H9 (cell line): ENCODE data around the gene COL4A4. TPM values are rescaled to one million over a fixed set of nuclear protein-coding genes. Genes with fewer than 3 reads are reported as not detected.

Source experiments
- DNase-seq: peaks from one replicate; pipeline ENCODE4 v3.0.0-alpha.2; 2017
- H2AFZ ChIP-seq: one replicate; pipeline ENCODE4 v1.6.1; 2013; ENCODE audit warnings: mild to moderate bottlenecking, low read length, control low read depth, moderate library complexity
- H2AK5ac ChIP-seq: 2 replicates; pipeline ENCODE4 v1.6.1; 2013; ENCODE audit warnings: low read length, control low read depth, mixed read lengths; ENCODE audit not compliant: insufficient read length
- H2BK120ac ChIP-seq: one replicate; pipeline ENCODE4 v1.6.1; 2013; ENCODE audit warnings: low read depth, mild to moderate bottlenecking, low read length, control low read depth, inconsistent platforms; ENCODE audit not compliant: poor library complexity, severe bottlenecking
- H2BK12ac ChIP-seq: 2 replicates; pipeline ENCODE4 v1.6.1; 2013; ENCODE audit warnings: low read length, control low read depth, mixed read lengths, low read depth; ENCODE audit not compliant: insufficient read length
- H2BK15ac ChIP-seq: 2 replicates; pipeline ENCODE4 v1.6.1; 2013; ENCODE audit warnings: low read depth, low read length, control low read depth
- H2BK20ac ChIP-seq: one replicate; pipeline ENCODE4 v1.6.1; 2013; ENCODE audit warnings: low read depth, mild to moderate bottlenecking, low read length, control low read depth, inconsistent platforms; ENCODE audit not compliant: poor library complexity, severe bottlenecking
- H2BK5ac ChIP-seq: 2 replicates; pipeline ENCODE4 v1.6.1; 2013; ENCODE audit warnings: low read length, control low read depth, mixed read lengths; ENCODE audit not compliant: insufficient read length
- H3K14ac ChIP-seq: 2 replicates; pipeline ENCODE4 v1.6.1; 2013; ENCODE audit warnings: low read length, control low read depth; ENCODE audit not compliant: insufficient read depth
- H3K18ac ChIP-seq: 2 replicates; pipeline ENCODE4 v1.6.1; 2013; ENCODE audit warnings: low read depth, mild to moderate bottlenecking, mixed read lengths, low read length, control low read depth; ENCODE audit not compliant: insufficient read length
- H3K23ac ChIP-seq: 2 replicates; pipeline ENCODE4 v1.6.1; 2013; ENCODE audit warnings: low read length, control low read depth, mixed read lengths, low read depth; ENCODE audit not compliant: insufficient read length
- H3K23me2 ChIP-seq: 2 replicates; pipeline ENCODE4 v1.6.1; 2013; ENCODE audit warnings: low read depth, mild to moderate bottlenecking, mixed read lengths, low read length, control low read depth; ENCODE audit not compliant: insufficient read length, poor library complexity, severe bottlenecking
- H3K27ac ChIP-seq: 2 replicates; pipeline ENCODE4 v1.5.1; 2013; ENCODE audit warnings: low read length, control low read depth, mixed read lengths, low read depth; ENCODE audit not compliant: insufficient read length
- H3K27me3 ChIP-seq: 2 replicates; pipeline ENCODE4 v1.6.1; 2013; ENCODE audit warnings: low read length, control low read depth, inconsistent platforms; ENCODE audit not compliant: insufficient read depth
- H3K4ac ChIP-seq: 2 replicates; pipeline ENCODE4 v1.6.1; 2013; ENCODE audit warnings: low read depth, mild to moderate bottlenecking, control low read depth, inconsistent platforms, low read length, moderate library complexity
- H3K4me1 ChIP-seq: 2 replicates; pipeline ENCODE4 v1.6.1; 2013; ENCODE audit warnings: low read length, control low read depth, inconsistent platforms; ENCODE audit not compliant: insufficient read depth
- H3K4me2 ChIP-seq: 2 replicates; pipeline ENCODE4 v1.6.1; 2013; ENCODE audit warnings: low read length, control low read depth, mixed read lengths; ENCODE audit not compliant: insufficient read length, insufficient read depth
- H3K56ac ChIP-seq: 2 replicates; pipeline ENCODE4 v1.6.1; 2013; ENCODE audit warnings: low read depth, mild to moderate bottlenecking, mixed read lengths, low read length, control low read depth; ENCODE audit not compliant: insufficient read length
- H3K79me1 ChIP-seq: 2 replicates; pipeline ENCODE4 v1.6.1; 2013; ENCODE audit warnings: low read depth, mild to moderate bottlenecking, moderate library complexity, low read length, control low read depth, inconsistent platforms; ENCODE audit not compliant: insufficient read depth, poor library complexity, severe bottlenecking
- H3K79me2 ChIP-seq: 2 replicates; pipeline ENCODE4 v1.6.1; 2013; ENCODE audit warnings: low read length, control low read depth, inconsistent platforms; ENCODE audit not compliant: insufficient read depth
- H3K9ac ChIP-seq: 2 replicates; pipeline ENCODE4 v1.6.1; 2013; ENCODE audit warnings: low read length, control low read depth, mixed read lengths; ENCODE audit not compliant: insufficient read length; ENCODE audit errors: extremely low read depth
- H3K9me3 ChIP-seq: one replicate; pipeline ENCODE4 v1.6.1; 2013; ENCODE audit warnings: low read depth, low read length, inconsistent platforms; ENCODE audit not compliant: control insufficient read depth
- H3T11ph ChIP-seq: one replicate; pipeline ENCODE4 v1.6.1; 2013; ENCODE audit warnings: mild to moderate bottlenecking, low read length, control low read depth, inconsistent platforms
- H4K20me1 ChIP-seq: one replicate; pipeline ENCODE4 v1.6.1; 2013; ENCODE audit not compliant: control insufficient read depth, insufficient read length, insufficient read depth
- H4K5ac ChIP-seq: 2 replicates; pipeline ENCODE4 v1.6.1; 2013; ENCODE audit warnings: low read depth, mild to moderate bottlenecking, mixed read lengths, low read length, control low read depth; ENCODE audit not compliant: insufficient read length
- H4K8ac ChIP-seq: replicated peaks from 2 replicates; pipeline ENCODE4 v1.6.1; 2013; ENCODE audit warnings: low read length, control low read depth, mixed read lengths, low read depth; ENCODE audit not compliant: insufficient read length
- H4K91ac ChIP-seq: 2 replicates; pipeline ENCODE4 v1.6.1; 2013; ENCODE audit warnings: low read depth, mild to moderate bottlenecking, moderate library complexity, mixed read lengths, low read length, control low read depth; ENCODE audit not compliant: insufficient read length
- H3K27ac Mint-ChIP-seq, 3 experiments: 2 replicates in 2 of 3; 3 replicates in 1 of 3; pipeline ENCODE4 v1.8.0; 2020 to 2021; ENCODE audit warnings: mixed read lengths in 3 of 3, mild to moderate bottlenecking in 1 of 3, moderate library complexity in 1 of 3
- H3K27me3 Mint-ChIP-seq: 2 replicates; pipeline ENCODE4 v1.8.0; 2021; ENCODE audit warnings: low read depth, mild to moderate bottlenecking, moderate library complexity, mixed read lengths
- H3K36me3 Mint-ChIP-seq, 3 experiments: 2 replicates in 2 of 3; 3 replicates in 1 of 3; pipeline ENCODE4 v1.8.0; 2020 to 2021; ENCODE audit warnings: low read depth in 3 of 3, mixed read lengths in 3 of 3; ENCODE audit not compliant: insufficient read depth in 1 of 3
- H3K4me1 Mint-ChIP-seq, 2 experiments: 2 replicates each; pipeline ENCODE4 v1.8.0; 2020; ENCODE audit warnings: mixed read lengths in 2 of 2
- H3K4me3 Mint-ChIP-seq, 2 experiments: 2 replicates in 1 of 2; 3 replicates in 1 of 2; pipeline ENCODE4 v1.8.0; 2020 to 2021; ENCODE audit warnings: mild to moderate bottlenecking in 2 of 2, mixed read lengths in 2 of 2, moderate library complexity in 1 of 2
- H3K9me3 Mint-ChIP-seq, 2 experiments: 2 replicates in 1 of 2; 3 replicates in 1 of 2; pipeline ENCODE4 v1.8.0; 2020; ENCODE audit warnings: mild to moderate bottlenecking in 2 of 2, mixed read lengths in 2 of 2, moderate library complexity in 1 of 2
- WGBS: extraction: QIAGEN DNeasy Blood & Tissue Kit; methylation state at CpG from one replicate; pipeline ENCODE4 v1.1.7; 2013; ENCODE audit warnings: missing lambda C conversion rate, low lambda C conversion rate, mixed read lengths; ENCODE audit not compliant: insufficient read length; ENCODE audit errors: extremely low coverage; 5-methylcytosine and 5-hydroxymethylcytosine counted together
- total RNA-seq: library from RNA; stranded (reverse); gene quantifications from 2 replicates; pipeline ENCODE4 v1.2.1, GENCODE V29; 2021
- TF ChIP-seq, protein P1 (sequence below): fragments of 200-600 bp; sonication (generic); conservative IDR thresholded peaks from 3 replicates; pipeline ENCODE4 v1.8.0; 2021; ENCODE audit warnings: antibody characterized with exemption, mild to moderate bottlenecking

The COL4A4 gene
- total RNA-seq, 1 experiment from 2014 or later: 0.92 TPM

- H3K27me3 ChIP-seq: no peaks in the 10 kb centered on the region
- H3K23ac ChIP-seq: no peak overlapping the region
- H4K5ac ChIP-seq: no peak overlapping the region
- no peak overlapping the region for H3K56ac ChIP-seq
- no peaks in the 10 kb centered on the region for H3K27me3 Mint-ChIP-seq
- no peaks in the 10 kb centered on the region for H3K79me2 ChIP-seq
- H3K14ac ChIP-seq: no peak overlapping the region
- no peak overlapping the region for H3K4ac ChIP-seq
- H4K91ac ChIP-seq: no peak overlapping the region
- no peaks in the 10 kb centered on the region for H3K9me3 Mint-ChIP-seq
- H3K4me3 Mint-ChIP-seq: no peak overlapping the region
- no peak overlapping the region for H3T11ph ChIP-seq
- H3K9me3 ChIP-seq: no peaks in the 10 kb centered on the region
- H4K20me1 ChIP-seq: no peaks in the 10 kb centered on the region
- H3K36me3 Mint-ChIP-seq: no peaks in the 10 kb centered on the region
- no peak overlapping the region for H3K9ac ChIP-seq
- WGBS: no CpG with 5 or more reads among the region's 3 CpGs
- DNase-seq: no peak
- peaks cover 3 to 7% of the 10 kb centered on the region in 2 experiments; a peak in 1 of 4 replicates for H3K4me1 Mint-ChIP-seq
- no peak overlapping the region for H2BK15ac ChIP-seq
- no peak overlapping the region for H3K27ac Mint-ChIP-seq
- H3K4me1 ChIP-seq: no peaks in the 10 kb centered on the region
- no peak overlapping the region for H2BK12ac ChIP-seq
- no peak overlapping the region for H4K8ac ChIP-seq
- no peaks in the 10 kb centered on the region for H3K23me2 ChIP-seq
- no peak overlapping the region for H3K27ac ChIP-seq
- no peak overlapping the region for H3K18ac ChIP-seq
- H3K79me1 ChIP-seq: no peaks in the 10 kb centered on the region
- no peak overlapping the region for H2AFZ ChIP-seq
- H2BK20ac ChIP-seq: no peak overlapping the region
- no peak overlapping the region for H2AK5ac ChIP-seq
- TF ChIP-seq, protein P1, sequence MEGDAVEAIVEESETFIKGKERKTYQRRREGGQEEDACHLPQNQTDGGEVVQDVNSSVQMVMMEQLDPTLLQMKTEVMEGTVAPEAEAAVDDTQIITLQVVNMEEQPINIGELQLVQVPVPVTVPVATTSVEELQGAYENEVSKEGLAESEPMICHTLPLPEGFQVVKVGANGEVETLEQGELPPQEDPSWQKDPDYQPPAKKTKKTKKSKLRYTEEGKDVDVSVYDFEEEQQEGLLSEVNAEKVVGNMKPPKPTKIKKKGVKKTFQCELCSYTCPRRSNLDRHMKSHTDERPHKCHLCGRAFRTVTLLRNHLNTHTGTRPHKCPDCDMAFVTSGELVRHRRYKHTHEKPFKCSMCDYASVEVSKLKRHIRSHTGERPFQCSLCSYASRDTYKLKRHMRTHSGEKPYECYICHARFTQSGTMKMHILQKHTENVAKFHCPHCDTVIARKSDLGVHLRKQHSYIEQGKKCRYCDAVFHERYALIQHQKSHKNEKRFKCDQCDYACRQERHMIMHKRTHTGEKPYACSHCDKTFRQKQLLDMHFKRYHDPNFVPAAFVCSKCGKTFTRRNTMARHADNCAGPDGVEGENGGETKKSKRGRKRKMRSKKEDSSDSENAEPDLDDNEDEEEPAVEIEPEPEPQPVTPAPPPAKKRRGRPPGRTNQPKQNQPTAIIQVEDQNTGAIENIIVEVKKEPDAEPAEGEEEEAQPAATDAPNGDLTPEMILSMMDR: no peak
- H2BK5ac ChIP-seq: no peak overlapping the region
- H3K4me2 ChIP-seq: no peak overlapping the region
- H2BK120ac ChIP-seq: no peak overlapping the region
Measured at GRCh38 chr2:227031379-227031778, 132.6 kb downstream of the COL4A4 start.
